ENCODE measurements around the gene SFXN3.

SFXN3 gene

GRCh38 chr10:101031128-101031795 is at the start of gene SFXN3, which contains the start of gene PDZD7:
Gene SFXN3, plus strand, starts transcription at chr10:101031234. Its CDS starts 3,461 bp downstream, at chr10:101034695.
Gene PDZD7, minus strand, starts transcription at chr10:101031129. Its CDS starts 910 bp downstream, at chr10:101030219.
- peak; percentile 94 to 96 for DNase-seq

GRCh38 chr10:100982916-100983830 is 47.9 kb upstream of the SFXN3 start:
- DNase-seq: no peak

GRCh38 chr10:100983868-100984671 is 47.0 kb upstream of the SFXN3 start:
- no peak for DNase-seq

- no peak for DNase-seq
Observed at GRCh38 chr10:100984672-100985177, 46.3 kb upstream of the SFXN3 start.

GRCh38 chr10:100985336-100985735 is 45.7 kb upstream of the SFXN3 start:
- DNase-seq: no peak

GRCh38 chr10:100986623-100986951 is 44.4 kb upstream of the SFXN3 start:
- DNase-seq: no peak

GRCh38 chr10:100986952-100987684 is 43.9 kb upstream of the SFXN3 start, which contains the start of the genes MRPL43 and TWNK:
Gene MRPL43, minus strand, starts transcription at chr10:100987497. Its CDS starts 54 bp downstream, at chr10:100987443.
Gene TWNK, plus strand, starts transcription at chr10:100987543. Its CDS starts 668 bp downstream, at chr10:100988211.
- peak; percentile 80 to 85 for DNase-seq

- no peak for DNase-seq
Observed at GRCh38 chr10:100987685-100988049, 43.4 kb upstream of the SFXN3 start.

GRCh38 chr10:100988166-100988565 is 42.9 kb upstream of the SFXN3 start:
- DNase-seq: no peak

GRCh38 chr10:100989088-100989487 is 41.9 kb upstream of the SFXN3 start:
- no peak for DNase-seq

- no peak for DNase-seq
Observed at GRCh38 chr10:100993986-100994708, 36.9 kb upstream of the SFXN3 start.

GRCh38 chr10:100995181-100995580 is 35.9 kb upstream of the SFXN3 start:
- DNase-seq: no peak

- DNase-seq: peak in 1 of 2 donors; percentile 46
Observed at GRCh38 chr10:100996678-100997359, 34.2 kb upstream of the SFXN3 start.

GRCh38 chr10:100997360-100998182 is 33.5 kb upstream of the SFXN3 start:
- peak; percentile 57 to 72 for DNase-seq

GRCh38 chr10:100998183-100998990 is 32.6 kb upstream of the SFXN3 start:
- peak; percentile 49 to 67 for DNase-seq

GRCh38 chr10:100998991-100999741 is 31.9 kb upstream of the SFXN3 start:
- DNase-seq: peak; percentile 73 to 83

GRCh38 chr10:100999742-101000126 is 31.3 kb upstream of the SFXN3 start, which contains the start of gene LZTS2:
Gene LZTS2, plus strand, starts transcription at chr10:100999808. Its CDS starts 2,731 bp downstream, at chr10:101002539.
- no peak for DNase-seq

Measured in CD4-positive, alpha-beta T cell treated with Interferon alpha-2 for 1 hour (primary cell).